ENCODE results near the gene KLKB1.
A peak's percentile ranks its signal among the peaks of the same experiment; 100 is the strongest.

KLKB1 gene

DNA sequence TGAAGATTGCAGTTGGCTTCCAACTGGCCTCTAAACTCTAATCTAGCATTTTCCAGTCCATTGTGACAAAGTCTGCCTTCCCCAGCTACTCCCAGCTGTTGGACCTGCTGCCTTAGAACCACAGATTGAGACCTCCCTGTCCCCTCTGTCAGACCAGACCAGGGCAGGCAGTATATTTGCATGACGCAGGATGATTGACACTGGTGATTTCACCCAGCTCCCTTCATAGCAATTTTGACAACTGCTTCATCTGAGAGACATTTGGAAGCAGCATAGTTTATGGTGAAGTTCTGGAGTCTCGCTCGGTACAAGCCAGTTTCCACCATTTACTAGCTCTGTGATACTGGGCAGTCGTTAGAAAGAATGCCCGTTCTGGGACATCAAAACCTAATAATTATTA is 33.5 kb upstream of the KLKB1 start:
- H3K4me3 ChIP-seq (ENCODE audit: low read depth, low read length) = no peak overlapping the region

GRCh38 chr4:186196063-186196462 is 31.2 kb upstream of the KLKB1 start:
- H3K4me3 ChIP-seq (ENCODE audit: low read depth, low read length) = no peak overlapping the region
- TF ChIP-seq CTCF (IDR thresholded peaks at IDR 0.05; ENCODE audit: low read depth, low read length) = no peak

More for the DNA sequence above, 33.5 kb upstream of the KLKB1 start:
- no peak for TF ChIP-seq CTCF (IDR thresholded peaks at IDR 0.05; ENCODE audit: low read depth, low read length)

DNA sequence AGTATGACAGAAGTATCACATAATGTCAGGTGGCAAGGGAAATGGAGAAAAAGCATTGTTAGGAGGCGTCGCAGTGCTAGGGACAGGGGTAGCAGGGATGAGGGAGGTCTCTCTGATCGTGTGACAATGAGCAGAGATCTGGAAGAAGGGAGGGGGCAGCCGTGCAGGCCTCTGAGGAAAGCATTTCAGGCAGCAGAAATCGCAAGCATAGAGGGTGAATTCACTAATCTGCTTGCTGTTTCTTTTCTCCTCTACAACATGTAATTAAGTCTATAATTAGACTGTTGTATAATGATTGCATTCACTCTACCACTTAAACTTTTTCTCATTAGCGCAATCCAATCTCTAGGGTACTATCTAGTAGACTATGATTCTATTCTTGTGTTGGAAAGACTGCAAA is 26.8 kb upstream of the KLKB1 start:
- TF ChIP-seq CTCF (IDR thresholded peaks at IDR 0.05; ENCODE audit: low read depth, low read length) = no peak
- no peak overlapping the region for H3K4me3 ChIP-seq (ENCODE audit: low read depth, low read length)

GRCh38 chr4:186201010-186201409 is 26.3 kb upstream of the KLKB1 start:
- TF ChIP-seq CTCF (IDR thresholded peaks at IDR 0.05; ENCODE audit: low read depth, low read length) = no peak
- H3K4me3 ChIP-seq (ENCODE audit: low read depth, low read length) = no peak overlapping the region

DNA sequence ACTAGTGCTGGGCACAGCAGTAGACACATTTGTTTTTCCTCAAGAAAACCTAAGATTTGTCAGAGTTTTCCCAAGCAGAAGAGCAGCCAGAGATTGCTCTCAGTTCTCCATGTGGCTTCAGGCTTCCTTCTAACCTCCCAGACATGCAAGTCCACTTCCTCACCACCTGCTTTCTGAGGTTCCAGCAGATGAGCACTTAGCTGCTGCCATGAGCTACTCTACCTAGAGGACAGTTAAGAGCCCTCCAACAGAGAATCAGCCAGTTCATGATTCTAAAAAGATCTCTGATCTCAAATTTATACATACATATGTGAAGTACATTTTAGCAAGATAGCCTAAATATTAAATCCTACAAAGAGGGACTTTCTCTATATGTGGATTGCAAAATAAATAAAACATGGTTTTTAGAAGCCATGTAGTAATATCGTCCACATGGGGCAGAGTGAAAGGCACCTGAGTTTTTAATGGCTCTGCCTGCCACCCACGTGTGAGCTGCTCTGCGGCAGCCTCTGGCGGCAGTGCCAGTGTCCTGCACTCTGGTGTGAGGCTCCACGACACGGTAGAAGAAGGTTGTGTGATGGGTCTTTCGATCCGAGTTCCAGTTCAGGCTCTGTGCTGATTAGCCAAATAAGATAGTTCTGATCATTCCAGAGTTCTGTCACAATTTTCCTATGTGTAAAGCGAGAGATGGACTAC is 25.6 kb upstream of the KLKB1 start:
- H3K4me3 ChIP-seq (ENCODE audit: low read depth, low read length) = no peak overlapping the region
- peak; percentile 46 for TF ChIP-seq CTCF (IDR thresholded peaks at IDR 0.05; ENCODE audit: low read depth, low read length)

DNA sequence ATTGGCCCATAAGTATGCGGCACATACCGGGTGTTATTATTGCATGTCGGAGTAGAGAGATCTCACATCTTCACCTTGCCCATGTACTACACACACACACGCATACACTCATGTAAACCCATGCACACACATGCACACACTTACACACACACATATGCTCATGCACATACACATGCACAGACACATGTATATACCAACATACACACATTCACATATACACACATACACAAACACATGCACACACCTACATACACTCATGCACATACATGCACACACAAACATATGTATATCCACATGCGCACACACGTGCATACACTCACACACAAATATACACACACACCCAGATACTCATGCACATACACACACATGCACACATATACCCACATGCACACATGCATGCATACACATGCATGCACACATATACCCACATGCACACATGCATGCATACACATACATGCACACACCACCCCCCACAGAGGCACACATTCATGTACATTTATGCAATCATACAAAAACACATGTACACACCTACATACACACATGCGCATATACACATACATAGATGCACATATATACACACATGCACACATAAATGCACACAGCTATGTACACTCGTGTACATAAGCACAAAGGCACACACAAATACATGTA is 24.7 kb upstream of the KLKB1 start:
- TF ChIP-seq CTCF (IDR thresholded peaks at IDR 0.05; ENCODE audit: low read depth, low read length) = no peak
- H3K4me3 ChIP-seq (ENCODE audit: low read depth, low read length) = no peak overlapping the region

DNA sequence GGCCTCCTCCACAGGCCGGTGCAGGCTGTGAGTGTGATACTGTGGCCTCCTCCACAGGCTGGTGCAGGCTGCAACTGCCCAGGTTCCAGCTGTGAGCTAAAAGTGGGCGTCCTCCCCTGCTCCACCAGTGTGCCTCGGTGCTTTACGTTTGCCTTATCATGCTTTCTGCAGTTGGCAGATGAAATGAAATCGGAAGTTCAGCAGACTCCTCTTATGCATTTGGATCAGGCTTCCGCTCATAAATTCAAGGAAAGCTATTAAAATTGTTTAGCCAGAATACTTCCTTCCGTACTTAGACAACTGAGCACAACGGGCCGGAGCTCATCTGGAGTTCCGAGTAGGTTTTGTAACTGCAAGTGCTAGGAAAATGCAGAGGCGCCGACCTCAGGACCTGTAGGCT is 23.9 kb upstream of the KLKB1 start:
- no peak for TF ChIP-seq CTCF (IDR thresholded peaks at IDR 0.05; ENCODE audit: low read depth, low read length)

More for the DNA sequence above, 23.9 kb upstream of the KLKB1 start:
- H3K4me3 ChIP-seq (ENCODE audit: low read depth, low read length) = no peak overlapping the region

Data from WI38 (cell line).